ENCODE results near the gene ASB2.

- TF ChIP-seq, protein P1, sequence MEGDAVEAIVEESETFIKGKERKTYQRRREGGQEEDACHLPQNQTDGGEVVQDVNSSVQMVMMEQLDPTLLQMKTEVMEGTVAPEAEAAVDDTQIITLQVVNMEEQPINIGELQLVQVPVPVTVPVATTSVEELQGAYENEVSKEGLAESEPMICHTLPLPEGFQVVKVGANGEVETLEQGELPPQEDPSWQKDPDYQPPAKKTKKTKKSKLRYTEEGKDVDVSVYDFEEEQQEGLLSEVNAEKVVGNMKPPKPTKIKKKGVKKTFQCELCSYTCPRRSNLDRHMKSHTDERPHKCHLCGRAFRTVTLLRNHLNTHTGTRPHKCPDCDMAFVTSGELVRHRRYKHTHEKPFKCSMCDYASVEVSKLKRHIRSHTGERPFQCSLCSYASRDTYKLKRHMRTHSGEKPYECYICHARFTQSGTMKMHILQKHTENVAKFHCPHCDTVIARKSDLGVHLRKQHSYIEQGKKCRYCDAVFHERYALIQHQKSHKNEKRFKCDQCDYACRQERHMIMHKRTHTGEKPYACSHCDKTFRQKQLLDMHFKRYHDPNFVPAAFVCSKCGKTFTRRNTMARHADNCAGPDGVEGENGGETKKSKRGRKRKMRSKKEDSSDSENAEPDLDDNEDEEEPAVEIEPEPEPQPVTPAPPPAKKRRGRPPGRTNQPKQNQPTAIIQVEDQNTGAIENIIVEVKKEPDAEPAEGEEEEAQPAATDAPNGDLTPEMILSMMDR (IDR thresholded peaks at IDR 0.05 in 8 of 11, conservative IDR thresholded peaks at IDR 0.05 in 3 of 11): no peak
- TF ChIP-seq POLR2A (IDR thresholded peaks at IDR 0.05): no peak
- no peak for TF ChIP-seq POLR2AphosphoS5 (IDR thresholded peaks at IDR 0.05)
Measured at GRCh38 chr14:93909429-93910128, 66.8 kb downstream of the ASB2 start.
